GM19328 (cell line): Measurements from ENCODE around the gene RASSF3.

Experiments
- ATAC-seq: cut with Tn5 transposase; IDR thresholded peaks from one replicate; pipeline ENCODE4 v1.9.1; 2021; ENCODE audit warnings: mild to moderate bottlenecking, moderate library complexity; ENCODE audit not compliant: unreplicated experiment

RASSF3 gene

GRCh38 chr12:64720884-64721283 is 110.6 kb downstream of the RASSF3 start:
- no peak for ATAC-seq

- no peak for ATAC-seq
Observed at GRCh38 chr12:64722835-64723234, 112.5 kb downstream of the RASSF3 start.

- no peak for ATAC-seq
Observed at GRCh38 chr12:64723630-64724029, 113.3 kb downstream of the RASSF3 start.

- no peak for ATAC-seq
Observed at GRCh38 chr12:64724201-64724745, 114.0 kb downstream of the RASSF3 start.

- no peak for ATAC-seq
Observed at GRCh38 chr12:64729909-64730587, 119.8 kb downstream of the RASSF3 start.

GRCh38 chr12:64730588-64730969 is 120.3 kb downstream of the RASSF3 start:
- ATAC-seq: no peak

- ATAC-seq: no peak
Observed at GRCh38 chr12:64731683-64732082, 121.4 kb downstream of the RASSF3 start.

GRCh38 chr12:64733857-64734256 is 123.6 kb downstream of the RASSF3 start:
- no peak for ATAC-seq

GRCh38 chr12:64735442-64735841 is 125.1 kb downstream of the RASSF3 start:
- ATAC-seq: no peak

GRCh38 chr12:64736771-64737170 is 126.5 kb downstream of the RASSF3 start:
- no peak for ATAC-seq

GRCh38 chr12:64737539-64737938 is 127.2 kb downstream of the RASSF3 start:
- no peak for ATAC-seq

- ATAC-seq: no peak
Observed at GRCh38 chr12:64739778-64740177, 129.5 kb downstream of the RASSF3 start.

GRCh38 chr12:64740646-64741045 is 130.4 kb downstream of the RASSF3 start:
- ATAC-seq: no peak

GRCh38 chr12:64742416-64742815 is 132.1 kb downstream of the RASSF3 start:
- ATAC-seq: no peak

GRCh38 chr12:64743206-64743605 is 132.9 kb downstream of the RASSF3 start:
- ATAC-seq: no peak

GRCh38 chr12:64744422-64745258 is 134.3 kb downstream of the RASSF3 start:
- no peak for ATAC-seq

GRCh38 chr12:64745259-64745807 is 135.0 kb downstream of the RASSF3 start:
- ATAC-seq: no peak

GRCh38 chr12:64745980-64746379 is 135.7 kb downstream of the RASSF3 start:
- ATAC-seq: no peak

GRCh38 chr12:64746663-64747062 is 136.4 kb downstream of the RASSF3 start:
- ATAC-seq: no peak
